Tongue (tissue), 2 donors: Measurements from ENCODE around the gene KRT28. TPM values are rescaled to one million over a fixed set of nuclear protein-coding genes. Genes with fewer than 3 reads are reported as not detected.

Experiments
- DNase-seq: peaks from one replicate; pipeline ENCODE4 v3.0.0-alpha.2; 2015
- total RNA-seq: library from RNA; depleted of rRNA; stranded (reverse); fragments of >200 nt; gene quantifications from one replicate; pipeline ENCODE4 v1.2.3, GENCODE V29; 2014

Gene KRT28
- not detected for total RNA-seq

- DNase-seq: no peak
Measured at GRCh38 chr17:40799859-40800258, at the start of gene KRT28. KRT28 (minus strand) TSS chr17:40799959; CDS start chr17:40799893, 66 bp downstream.

GRCh38 chr17:40848583-40849235 lies 49.0 kb upstream of the KRT28 start:
- DNase-seq: no peak

- no peak for DNase-seq
Measured at GRCh38 chr17:40846515-40847144, 46.9 kb upstream of the KRT28 start.

- DNase-seq: no peak
Measured at GRCh38 chr17:40844671-40845107, 44.9 kb upstream of the KRT28 start.

- DNase-seq: no peak
Measured at GRCh38 chr17:40843242-40843641, 43.5 kb upstream of the KRT28 start.

GRCh38 chr17:40841246-40841645 lies 41.5 kb upstream of the KRT28 start:
- DNase-seq: peak; percentile 34

- DNase-seq: no peak
Measured at GRCh38 chr17:40839194-40839593, 39.4 kb upstream of the KRT28 start.

- no peak for DNase-seq
Measured at GRCh38 chr17:40836020-40836419, 36.3 kb upstream of the KRT28 start.

GRCh38 chr17:40833882-40834281 lies 34.1 kb upstream of the KRT28 start:
- no peak for DNase-seq

- no peak for DNase-seq
Measured at GRCh38 chr17:40832840-40833239, 33.1 kb upstream of the KRT28 start.

- DNase-seq: no peak
Measured at GRCh38 chr17:40830085-40830776, 30.5 kb upstream of the KRT28 start.

GRCh38 chr17:40828454-40829044 lies 28.8 kb upstream of the KRT28 start:
- peak; percentile 13 for DNase-seq

- peak; percentile 12 for DNase-seq
Measured at GRCh38 chr17:40827746-40828453, 28.1 kb upstream of the KRT28 start.

- DNase-seq: no peak
Measured at GRCh38 chr17:40825599-40825998, 25.8 kb upstream of the KRT28 start.

GRCh38 chr17:40824015-40824832 lies 24.5 kb upstream of the KRT28 start:
- no peak for DNase-seq

- no peak for DNase-seq
Measured at GRCh38 chr17:40822132-40822812, 22.5 kb upstream of the KRT28 start, which contains the start of gene KRT10. KRT10 (minus strand) TSS chr17:40822614; CDS start chr17:40822585, 29 bp downstream.

GRCh38 chr17:40821536-40821935 lies 21.8 kb upstream of the KRT28 start:
- no peak for DNase-seq

GRCh38 chr17:40820228-40820838 lies 20.6 kb upstream of the KRT28 start:
- DNase-seq: no peak

- DNase-seq: peak; percentile 18
Measured at GRCh38 chr17:40819528-40820125, 19.9 kb upstream of the KRT28 start.
